ENCODE results near the gene MLN. TPM values are rescaled to one million over a fixed set of nuclear protein-coding genes. Genes with fewer than 3 reads are reported as not detected.

Gene MLN
- total and polyA plus RNA-seq, 8 donors = not detected

- Histone ChIP-seq H3K27ac (no peak overlapping the region), H3K4me1 (peaks cover 25 to 34% (median 33%) of the 10 kb centered on the region in 4 donors), H3K4me3 (no peak overlapping the region), H3K27me3 (peaks cover 0 to 25% (median 12%) of the 10 kb centered on the region in 3 donors), H3K36me3 (peaks cover 0 to 13% (median 11%) of the 10 kb centered on the region in 4 donors), H3K9me3 (no peaks in the 10 kb centered on the region)
- TF ChIP-seq, protein P1, sequence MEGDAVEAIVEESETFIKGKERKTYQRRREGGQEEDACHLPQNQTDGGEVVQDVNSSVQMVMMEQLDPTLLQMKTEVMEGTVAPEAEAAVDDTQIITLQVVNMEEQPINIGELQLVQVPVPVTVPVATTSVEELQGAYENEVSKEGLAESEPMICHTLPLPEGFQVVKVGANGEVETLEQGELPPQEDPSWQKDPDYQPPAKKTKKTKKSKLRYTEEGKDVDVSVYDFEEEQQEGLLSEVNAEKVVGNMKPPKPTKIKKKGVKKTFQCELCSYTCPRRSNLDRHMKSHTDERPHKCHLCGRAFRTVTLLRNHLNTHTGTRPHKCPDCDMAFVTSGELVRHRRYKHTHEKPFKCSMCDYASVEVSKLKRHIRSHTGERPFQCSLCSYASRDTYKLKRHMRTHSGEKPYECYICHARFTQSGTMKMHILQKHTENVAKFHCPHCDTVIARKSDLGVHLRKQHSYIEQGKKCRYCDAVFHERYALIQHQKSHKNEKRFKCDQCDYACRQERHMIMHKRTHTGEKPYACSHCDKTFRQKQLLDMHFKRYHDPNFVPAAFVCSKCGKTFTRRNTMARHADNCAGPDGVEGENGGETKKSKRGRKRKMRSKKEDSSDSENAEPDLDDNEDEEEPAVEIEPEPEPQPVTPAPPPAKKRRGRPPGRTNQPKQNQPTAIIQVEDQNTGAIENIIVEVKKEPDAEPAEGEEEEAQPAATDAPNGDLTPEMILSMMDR (IDR thresholded peaks at IDR 0.05) = no peak
- TF ChIP-seq POLR2A (IDR thresholded peaks at IDR 0.05) (no peak), POLR2AphosphoS5 (IDR thresholded peaks at IDR 0.05) (no peak), EP300 (IDR thresholded peaks at IDR 0.05) (no peak)
- 66 to 88% (median 73%) methylated on average over 2 of the region's 2 CpGs for WGBS, 5 donors
- intact Hi-C loops (cut with DNase I; ENCODE audit: low total_unique reads) = loop anchor here (10.0 kb wide), 1 partner anchor 234 kb away; no protein-coding TSS in a partner anchor
- DNase-seq = no peak
These were observed 13.4 kb downstream of the MLN start for GRCh38 chr6:33790379-33790778.

DNA sequence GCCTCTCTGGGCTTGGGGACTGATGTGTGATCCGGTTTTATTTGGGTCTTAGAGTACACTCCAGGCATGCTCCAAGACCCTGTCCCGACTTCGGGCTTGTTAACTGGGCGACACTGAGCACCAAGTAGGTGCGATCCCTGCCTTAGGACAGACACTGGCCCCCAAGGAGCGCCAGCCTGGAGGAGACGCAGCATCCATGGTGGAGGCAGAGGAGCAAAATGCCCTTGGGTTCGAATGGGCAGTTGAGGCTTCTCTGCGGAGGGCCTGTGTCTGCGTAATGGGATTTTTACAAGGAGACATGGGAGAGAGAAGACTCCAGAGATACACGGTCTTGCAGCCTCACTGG, 14.3 kb downstream of the MLN start:
- WGBS, 5 donors = 90 to 94% (median 91%) methylated on average over 11 of the region's 11 CpGs
- Histone ChIP-seq H3K27me3 (peaks cover 0 to 16% (median 6%) of the 10 kb centered on the region in 3 donors), H3K36me3 (peaks cover 0 to 22% (median 19%) of the 10 kb centered on the region in 4 donors), H3K4me3 (peak overlapping the region; percentile 76 to 99 (median 82)), H3K27ac (peak overlapping the region in 4 of 5 donors; percentile 97 to 98 (median 98)), H3K9me3 (no peaks in the 10 kb centered on the region), H3K4me1 (peaks cover 30 to 42% (median 41%) of the 10 kb centered on the region in 4 donors)
- intact Hi-C loops (cut with DNase I; ENCODE audit: low total_unique reads) = no loop called here
- no peak for DNase-seq
- TF ChIP-seq, protein P1 (IDR thresholded peaks at IDR 0.05) = no peak
- no peak for TF ChIP-seq POLR2A (IDR thresholded peaks at IDR 0.05)
- no peak for TF ChIP-seq EP300 (IDR thresholded peaks at IDR 0.05)
- no peak for TF ChIP-seq POLR2AphosphoS5 (IDR thresholded peaks at IDR 0.05)

- intact Hi-C loops (cut with DNase I; ENCODE audit: low total_unique reads) = no loop called here
- H3K4me3 ChIP-seq = peak within 1 kb of the TSS; percentile 76 to 99 (median 82)
- peak within 1 kb of the TSS; percentile 97 to 98 (median 98) for H3K27ac ChIP-seq
These were observed 14.9 kb downstream of the MLN start, which contains the start of gene LEMD2 for GRCh38 chr6:33788694-33789549. Gene LEMD2 (minus strand): TSS chr6:33789130. CDS start chr6:33789116, 14 bp downstream.

More at GRCh38 chr6:33788694-33789549, 14.9 kb downstream of the MLN start, which contains the start of gene LEMD2:
- peak in 1 of 4 donors; percentile 36 for TF ChIP-seq POLR2A (IDR thresholded peaks at IDR 0.05)
- TF ChIP-seq, protein P1 (IDR thresholded peaks at IDR 0.05) = no peak
- peak; percentile 99 to 100 (median 100) for TF ChIP-seq POLR2AphosphoS5 (IDR thresholded peaks at IDR 0.05)
- no peak for TF ChIP-seq EP300 (IDR thresholded peaks at IDR 0.05)
- Histone ChIP-seq H3K27me3 (peaks cover 0 to 11% (median 6%) of the 10 kb centered on the region in 3 donors), H3K9me3 (no peaks in the 10 kb centered on the region), H3K4me1 (peaks cover 30 to 46% (median 44%) of the 10 kb centered on the region in 4 donors), H3K36me3 (peaks cover 3 to 28% (median 25%) of the 10 kb centered on the region in 4 donors)
- DNase-seq = peak; percentile 94 to 99
- 4 to 19% (median 5%) methylated on average over 15 to 86 of the region's 86 CpGs for WGBS, 5 donors
